Measurements from ENCODE around the gene SLCO1A2. TPM values are rescaled to one million over a fixed set of nuclear protein-coding genes. Genes with fewer than 3 reads are reported as not detected.

The SLCO1A2 gene
- total RNA-seq, 1 experiment from 2014 or later: 0.32 TPM

DNA sequence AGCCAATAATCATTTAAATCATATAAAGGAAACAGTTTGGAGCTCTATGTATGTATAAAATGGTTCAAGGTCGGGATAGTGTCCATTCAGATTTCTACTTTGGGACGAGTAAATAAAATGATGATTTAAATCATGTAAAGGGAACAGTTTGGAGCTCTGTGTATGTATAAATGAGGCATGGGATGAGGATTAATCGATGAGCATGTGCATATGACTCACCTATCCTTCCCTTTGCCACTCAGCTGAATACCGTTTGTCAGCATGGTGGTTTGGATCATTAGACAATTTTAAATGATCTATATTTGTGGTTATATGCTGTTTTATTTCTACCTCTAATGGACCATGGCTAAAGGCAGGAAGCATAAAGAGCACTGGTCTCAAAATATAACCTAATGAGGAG is 7.1 kb upstream of the SLCO1A2 start:
- DNase-seq: no peak
- H3K27me3 ChIP-seq: no peaks in the 10 kb centered on the region
- H3K4me3 ChIP-seq: no peak overlapping the region
- no peak overlapping the region for H3K27ac ChIP-seq
- H3K9me3 ChIP-seq (replicated peaks): no peaks in the 10 kb centered on the region
- H3K4me1 ChIP-seq: no peaks in the 10 kb centered on the region
- no peaks in the 10 kb centered on the region for H3K36me3 ChIP-seq

DNA sequence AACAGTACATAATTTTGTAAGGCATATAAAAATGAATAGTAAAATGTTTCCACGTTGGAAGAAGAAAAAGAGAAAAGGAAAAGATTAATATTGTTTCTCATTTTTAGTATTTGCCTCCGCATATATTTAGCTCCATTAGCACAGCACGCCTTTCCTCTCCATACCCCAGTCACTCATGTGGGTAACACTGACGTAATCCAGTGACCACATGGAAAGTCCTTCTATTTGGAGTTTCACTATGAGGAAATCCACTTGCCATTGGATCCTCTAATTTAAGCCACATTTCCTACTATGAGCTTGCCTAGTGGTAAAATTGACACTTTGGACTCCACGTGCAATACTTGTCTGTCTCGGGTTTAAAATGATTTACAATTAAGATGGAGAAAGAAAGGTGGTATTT is 5.7 kb upstream of the SLCO1A2 start:
- H3K36me3 ChIP-seq: no peaks in the 10 kb centered on the region
- H3K4me1 ChIP-seq: no peaks in the 10 kb centered on the region
- no peak overlapping the region for H3K27ac ChIP-seq
- H3K27me3 ChIP-seq: no peaks in the 10 kb centered on the region
- H3K9me3 ChIP-seq (replicated peaks): no peaks in the 10 kb centered on the region
- DNase-seq: no peak
- no peak overlapping the region for H3K4me3 ChIP-seq

DNA sequence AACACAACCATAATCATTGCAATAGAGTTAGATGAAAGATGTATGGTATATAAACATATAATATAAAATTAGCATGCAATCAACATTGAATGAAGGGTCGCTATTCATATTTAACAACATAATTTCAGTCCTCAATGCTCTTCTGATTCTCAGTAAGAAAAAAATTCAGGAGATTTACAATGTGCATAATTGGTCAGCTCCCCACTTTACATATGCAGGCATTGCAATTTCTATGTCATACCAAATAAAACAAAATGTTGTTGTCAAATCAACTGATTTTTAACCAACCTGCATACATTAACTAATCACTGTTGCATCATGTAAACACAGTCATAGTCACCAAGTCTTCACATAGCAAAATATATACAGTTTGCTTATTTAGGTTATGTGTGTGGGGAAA is 5.2 kb upstream of the SLCO1A2 start:
- H3K4me3 ChIP-seq: no peak overlapping the region
- no peaks in the 10 kb centered on the region for H3K27me3 ChIP-seq
- DNase-seq: no peak
- H3K9me3 ChIP-seq (replicated peaks): no peaks in the 10 kb centered on the region
- H3K36me3 ChIP-seq: no peaks in the 10 kb centered on the region
- H3K27ac ChIP-seq: no peak overlapping the region
- H3K4me1 ChIP-seq: no peaks in the 10 kb centered on the region

DNA sequence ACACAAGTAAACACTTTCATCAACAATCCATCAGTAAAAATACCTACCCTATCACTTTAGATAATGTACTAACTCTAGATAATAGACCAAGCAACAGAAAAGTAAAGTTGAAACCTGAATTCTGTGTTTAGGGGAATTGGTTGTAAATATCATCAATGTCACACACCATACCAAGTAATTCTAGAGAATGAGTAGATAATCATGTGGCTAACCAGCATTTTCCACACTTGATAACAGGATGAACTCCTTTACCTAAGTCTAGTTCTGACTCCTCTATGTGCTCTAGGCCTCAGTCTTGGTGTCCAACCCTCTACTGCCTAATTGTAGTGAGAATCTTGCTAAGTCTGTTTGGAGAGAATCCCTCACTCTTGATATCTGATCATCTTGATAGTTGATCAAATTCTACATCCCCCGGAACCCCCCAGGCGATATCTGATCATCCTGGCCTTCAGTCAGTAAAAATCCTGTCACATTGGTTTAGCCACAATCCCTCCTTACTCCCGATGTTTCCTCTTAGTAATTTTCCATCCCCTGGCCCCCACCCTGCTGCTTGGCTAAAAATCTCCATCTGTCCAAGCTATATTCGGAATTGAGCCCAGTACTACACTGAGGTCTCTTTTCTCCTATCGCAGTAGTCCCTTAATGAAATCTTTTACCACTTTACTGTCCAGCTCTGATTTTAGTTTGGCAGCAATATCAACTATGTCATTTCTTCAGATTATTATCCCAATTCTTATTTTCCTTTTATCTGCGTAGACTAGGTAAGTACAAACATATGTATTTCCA is 3.4 kb upstream of the SLCO1A2 start:
- Histone ChIP-seq H3K27me3 (no peaks in the 10 kb centered on the region), H3K27ac (no peak overlapping the region), H3K9me3 (replicated peaks) (no peaks in the 10 kb centered on the region), H3K4me3 (no peak overlapping the region), H3K4me1 (no peaks in the 10 kb centered on the region), H3K36me3 (no peaks in the 10 kb centered on the region)
- DNase-seq: no peak

DNA sequence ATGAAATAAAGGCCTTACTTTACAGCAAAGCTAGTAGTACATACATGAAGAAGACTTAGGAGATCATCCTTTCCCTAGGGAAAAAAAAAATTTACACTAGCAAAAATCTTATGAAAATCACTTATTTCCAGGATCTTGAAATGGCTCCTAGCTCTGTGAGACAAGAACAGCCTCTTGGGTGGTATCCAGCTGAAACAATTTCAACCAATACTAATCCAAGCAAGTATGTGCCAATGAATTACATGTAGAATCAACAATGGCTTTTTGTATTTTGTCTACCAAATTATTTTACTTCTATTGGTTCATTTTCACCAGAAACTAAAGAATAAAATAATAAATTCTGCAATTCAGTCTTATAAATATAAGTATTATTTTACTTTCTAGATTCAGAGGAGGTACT is 2.7 kb upstream of the SLCO1A2 start:
- DNase-seq: no peak
- no peaks in the 10 kb centered on the region for H3K9me3 ChIP-seq (replicated peaks)
- no peaks in the 10 kb centered on the region for H3K27me3 ChIP-seq
- no peak overlapping the region for H3K27ac ChIP-seq
- H3K36me3 ChIP-seq: no peaks in the 10 kb centered on the region
- no peak overlapping the region for H3K4me3 ChIP-seq
- H3K4me1 ChIP-seq: no peaks in the 10 kb centered on the region

DNA sequence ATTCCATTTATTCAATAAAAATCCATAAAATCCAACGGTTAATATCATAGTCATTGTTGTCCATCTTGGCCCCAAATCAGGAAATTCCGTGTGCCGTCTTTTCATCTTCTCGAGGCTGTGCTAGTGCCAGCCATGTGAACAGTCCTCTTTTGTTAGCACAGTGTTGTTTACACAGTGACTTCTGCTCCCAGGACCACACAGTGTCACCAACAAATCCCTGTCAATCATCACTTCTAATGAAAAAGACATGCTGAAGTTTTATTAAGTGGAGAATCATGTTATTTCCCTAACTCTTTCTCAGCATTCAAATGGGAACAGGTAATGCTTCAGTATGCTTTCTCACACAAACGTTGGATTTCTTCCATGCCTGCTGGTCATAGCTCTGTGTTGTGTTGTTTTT is 1.9 kb upstream of the SLCO1A2 start:
- peak in 1 of 2 experiments; percentile 10 for DNase-seq
- no peaks in the 10 kb centered on the region for H3K9me3 ChIP-seq (replicated peaks)
- no peak overlapping the region for H3K27ac ChIP-seq
- no peaks in the 10 kb centered on the region for H3K36me3 ChIP-seq
- H3K27me3 ChIP-seq: no peaks in the 10 kb centered on the region
- no peaks in the 10 kb centered on the region for H3K4me1 ChIP-seq
- no peak overlapping the region for H3K4me3 ChIP-seq

DNA sequence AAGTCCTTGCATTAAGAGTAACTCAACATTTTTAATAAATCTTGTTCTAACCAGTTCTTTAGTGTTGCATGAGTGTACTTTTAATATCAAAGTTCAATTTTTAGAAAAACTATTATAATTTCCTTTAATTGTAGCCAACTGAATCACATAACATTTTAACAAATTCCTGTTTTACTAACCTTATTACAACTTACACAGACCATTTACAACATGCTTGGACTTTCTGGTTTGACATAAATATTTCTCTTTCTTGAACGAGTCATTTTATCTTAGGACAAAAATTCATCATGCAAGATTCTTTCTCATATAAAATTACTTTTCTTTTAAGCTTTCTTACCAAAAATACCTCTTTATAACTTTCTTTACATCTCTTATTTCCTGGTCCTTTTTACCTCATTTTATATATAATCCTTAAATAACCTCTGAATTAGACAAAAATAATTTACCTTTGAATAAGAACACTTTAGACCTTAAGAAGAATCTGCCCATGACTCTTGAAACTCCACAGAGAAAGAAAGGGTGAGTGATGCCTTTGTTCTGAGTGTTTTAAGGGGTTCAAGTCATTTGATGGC is 3.9 kb downstream of the SLCO1A2 start:
- H3K9me3 ChIP-seq (replicated peaks): peaks cover 4% of the 10 kb centered on the region; the same call in 1 of the 2 replicates
- H3K27me3 ChIP-seq: no peaks in the 10 kb centered on the region
- DNase-seq: peak in 1 of 2 experiments; percentile 28

DNA sequence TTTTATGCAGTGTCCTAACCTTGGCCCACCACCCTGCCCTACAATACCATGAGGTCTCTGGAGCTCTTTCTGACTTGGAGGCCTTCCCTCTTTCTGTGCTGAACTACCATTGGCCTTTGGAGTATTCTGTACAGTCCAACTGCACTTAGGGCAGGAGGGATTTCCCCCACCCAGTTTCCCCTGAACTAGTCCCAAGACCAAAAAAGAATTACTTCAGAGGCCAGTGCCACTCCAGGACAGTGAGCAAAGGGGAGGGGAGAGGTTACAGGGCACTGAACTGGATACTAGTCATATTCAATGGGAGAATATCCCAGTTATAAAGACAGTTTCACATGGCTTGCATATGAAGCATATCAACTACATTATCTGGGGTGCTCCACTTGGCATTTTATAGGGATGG is 6.1 kb downstream of the SLCO1A2 start:
- DNase-seq: no peak
- Histone ChIP-seq H3K4me1 (no peaks in the 10 kb centered on the region), H3K4me3 (no peak overlapping the region), H3K27me3 (no peaks in the 10 kb centered on the region), H3K27ac (no peak overlapping the region), H3K36me3 (no peaks in the 10 kb centered on the region), H3K9me3 (replicated peaks) (peaks cover 4% of the 10 kb centered on the region; the same call in 1 of the 2 replicates)

More for the DNA sequence above, 3.9 kb downstream of the SLCO1A2 start:
- H3K4me1 ChIP-seq: no peaks in the 10 kb centered on the region
- no peak overlapping the region for H3K4me3 ChIP-seq
- no peak overlapping the region for H3K27ac ChIP-seq
- H3K36me3 ChIP-seq: no peaks in the 10 kb centered on the region

DNA sequence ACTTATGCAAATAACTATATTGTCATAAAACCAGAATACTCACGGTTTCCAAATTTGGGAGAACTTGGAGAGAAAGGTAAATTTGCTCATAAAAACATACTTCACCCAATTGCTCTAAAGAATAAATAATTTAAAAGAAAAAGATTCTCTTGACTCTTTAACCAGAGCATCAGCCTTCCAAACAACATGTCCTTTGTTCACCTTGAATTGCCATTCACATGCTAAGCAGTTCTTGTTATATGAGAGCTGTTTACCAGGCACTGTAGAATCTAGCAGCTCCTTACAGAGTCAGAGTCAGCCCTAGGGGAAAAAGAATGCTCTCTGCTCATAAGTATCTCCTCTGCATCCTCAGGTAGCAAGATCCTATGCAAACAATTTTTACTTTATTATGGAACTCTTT is 10.2 kb downstream of the SLCO1A2 start:
- DNase-seq: no peak
- Histone ChIP-seq H3K27me3 (no peaks in the 10 kb centered on the region), H3K36me3 (no peaks in the 10 kb centered on the region), H3K4me3 (no peak overlapping the region), H3K4me1 (no peaks in the 10 kb centered on the region), H3K9me3 (replicated peaks) (no peaks in the 10 kb centered on the region; the same call in 1 of the 2 replicates), H3K27ac (no peak overlapping the region)

DNA sequence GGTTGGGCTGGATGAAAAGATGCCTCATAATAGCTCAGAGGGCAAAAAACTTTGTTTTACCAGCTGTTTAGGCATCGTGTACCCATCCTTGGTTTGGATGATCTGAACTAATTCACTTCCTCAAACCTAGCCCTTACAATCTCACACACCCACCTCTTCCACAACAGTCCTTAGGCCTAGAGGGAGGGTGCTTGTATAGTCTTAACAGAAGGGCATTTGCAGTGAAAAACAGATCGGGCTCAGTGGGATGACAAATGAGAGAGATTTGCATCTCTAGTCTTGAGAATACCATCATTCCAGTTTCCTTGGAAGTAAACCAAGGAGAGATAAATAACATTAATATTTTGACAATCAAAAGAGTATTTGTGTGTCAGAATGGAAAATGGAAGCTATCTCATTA is 11.0 kb downstream of the SLCO1A2 start:
- no peak for DNase-seq
- Histone ChIP-seq H3K27me3 (no peaks in the 10 kb centered on the region), H3K4me1 (no peaks in the 10 kb centered on the region), H3K4me3 (no peak overlapping the region), H3K36me3 (no peaks in the 10 kb centered on the region), H3K9me3 (replicated peaks) (no peaks in the 10 kb centered on the region), H3K27ac (no peak overlapping the region)

DNA sequence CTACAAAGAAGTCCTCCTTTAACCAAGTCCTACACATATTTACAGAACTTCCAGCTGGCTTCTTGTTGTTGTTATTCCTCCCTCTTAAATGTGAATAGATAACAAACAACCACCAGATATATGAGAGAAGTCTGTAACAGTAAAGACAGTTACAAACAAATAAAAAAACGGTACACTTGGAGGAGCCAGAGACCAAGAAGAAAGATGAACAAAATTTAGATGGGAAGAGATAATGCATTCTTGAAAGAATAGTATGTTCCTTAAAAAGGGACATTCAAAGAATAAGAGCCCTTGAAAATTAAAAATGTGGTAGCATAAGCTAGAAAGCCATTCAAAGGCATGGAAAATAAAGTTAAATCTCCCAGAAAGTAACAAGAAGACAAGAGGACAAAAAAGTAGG is 25.9 kb downstream of the SLCO1A2 start:
- no peak for DNase-seq
- Histone ChIP-seq H3K4me3 (no peak overlapping the region), H3K27ac (no peak overlapping the region), H3K36me3 (no peaks in the 10 kb centered on the region), H3K27me3 (no peaks in the 10 kb centered on the region), H3K9me3 (replicated peaks) (no peaks in the 10 kb centered on the region), H3K4me1 (no peaks in the 10 kb centered on the region)

DNA sequence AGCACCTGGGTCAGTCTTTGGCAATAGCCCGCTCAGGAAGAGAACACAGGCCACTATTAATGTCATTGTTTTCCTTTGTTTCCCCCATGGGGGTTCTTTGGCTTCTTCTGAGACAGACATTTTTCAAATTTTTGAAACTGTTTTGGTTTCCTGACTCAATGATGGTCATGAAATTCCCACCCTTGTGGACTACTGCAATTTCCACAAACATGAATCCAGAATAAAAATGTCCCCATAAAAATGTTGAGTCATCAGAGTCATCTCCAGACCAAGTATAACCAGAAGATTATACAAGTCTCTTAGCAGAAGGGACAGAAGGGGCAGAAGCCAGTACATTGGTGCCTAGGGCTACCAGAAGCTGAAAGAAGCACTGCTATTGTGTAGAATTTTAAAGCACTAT is 29.1 kb downstream of the SLCO1A2 start:
- no peaks in the 10 kb centered on the region for H3K4me1 ChIP-seq
- H3K4me3 ChIP-seq: no peak overlapping the region
- no peak for DNase-seq
- no peaks in the 10 kb centered on the region for H3K9me3 ChIP-seq (replicated peaks)
- H3K36me3 ChIP-seq: no peaks in the 10 kb centered on the region
- H3K27me3 ChIP-seq: no peaks in the 10 kb centered on the region
- H3K27ac ChIP-seq: no peak overlapping the region

DNA sequence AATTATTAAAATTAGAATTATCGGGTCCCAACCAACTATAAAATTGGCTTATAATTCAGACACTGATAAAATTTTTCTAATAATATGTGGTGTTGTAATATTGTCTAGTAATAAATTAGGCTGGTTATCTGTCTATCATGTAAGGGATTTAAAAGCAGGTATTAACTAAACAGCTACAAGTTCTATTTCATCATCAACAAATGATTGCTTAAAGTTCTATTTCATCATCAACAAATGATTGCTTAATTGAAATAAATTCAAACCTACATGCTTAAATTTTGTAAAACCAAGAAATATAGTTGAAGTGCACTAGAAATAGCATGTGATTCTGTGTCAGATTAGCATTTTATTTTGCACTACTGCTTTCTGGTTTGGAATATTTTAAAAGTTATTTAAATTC is 34.1 kb downstream of the SLCO1A2 start:
- H3K27ac ChIP-seq: no peak overlapping the region
- H3K36me3 ChIP-seq: no peaks in the 10 kb centered on the region
- no peaks in the 10 kb centered on the region for H3K4me1 ChIP-seq
- no peaks in the 10 kb centered on the region for H3K9me3 ChIP-seq (replicated peaks)
- no peak for DNase-seq
- H3K27me3 ChIP-seq: no peaks in the 10 kb centered on the region
- H3K4me3 ChIP-seq: no peak overlapping the region

DNA sequence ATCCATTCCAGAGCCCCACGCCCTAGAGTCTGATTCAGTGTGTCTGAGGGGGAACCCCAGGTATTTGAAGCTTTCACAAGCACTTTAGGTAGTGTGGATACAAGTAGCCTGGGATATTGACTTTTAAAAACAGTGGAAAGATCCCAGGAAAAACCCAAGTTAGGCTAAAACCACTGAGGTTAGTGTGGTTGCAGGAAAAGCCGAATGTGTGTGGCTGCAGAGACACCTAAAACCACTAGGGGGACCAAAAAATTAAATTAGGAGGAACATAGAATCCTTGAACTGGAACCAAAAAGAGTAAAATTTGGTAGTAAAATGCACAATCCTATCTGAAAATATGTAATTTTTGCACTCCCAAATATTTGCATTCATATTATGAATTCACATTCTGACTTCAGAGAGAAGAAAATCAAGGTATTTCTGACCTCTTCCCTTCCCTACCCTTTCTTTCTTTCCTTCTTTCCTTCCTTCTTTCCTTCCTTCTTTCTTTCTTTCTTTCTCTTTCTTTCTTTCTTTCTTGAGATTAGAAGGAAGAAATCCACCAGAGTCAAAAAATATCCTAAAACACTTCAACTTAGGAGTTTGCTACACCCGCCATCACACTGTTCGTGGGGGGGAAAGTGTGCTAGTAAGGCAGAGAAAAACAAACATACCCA is 37.8 kb downstream of the SLCO1A2 start:
- H3K9me3 ChIP-seq (replicated peaks): no peaks in the 10 kb centered on the region
- no peak overlapping the region for H3K4me3 ChIP-seq
- no peak overlapping the region for H3K27ac ChIP-seq
- H3K4me1 ChIP-seq: no peaks in the 10 kb centered on the region
- no peaks in the 10 kb centered on the region for H3K27me3 ChIP-seq
- peak in 1 of 2 experiments; percentile 31 for DNase-seq
- H3K36me3 ChIP-seq: no peaks in the 10 kb centered on the region

DNA sequence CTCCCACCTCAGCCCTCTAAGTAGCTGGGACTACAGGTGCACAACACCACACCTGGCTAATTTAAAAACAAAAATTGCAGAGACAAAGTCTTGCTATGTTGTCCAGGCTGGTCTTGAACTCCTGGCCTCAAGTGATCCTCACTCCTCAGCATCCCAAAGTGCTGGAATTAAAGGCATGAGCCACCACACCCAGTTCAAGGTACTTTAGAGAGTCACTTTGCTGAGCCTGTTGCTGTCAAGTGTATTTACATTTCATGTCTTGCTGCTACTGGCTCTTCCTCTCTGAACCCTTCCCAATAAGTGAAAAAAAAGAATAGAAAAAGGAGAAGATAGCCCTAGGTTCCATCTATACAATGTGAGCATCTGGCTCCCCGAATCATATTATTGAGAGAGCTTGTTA is 38.4 kb downstream of the SLCO1A2 start:
- H3K27ac ChIP-seq: no peak overlapping the region
- no peak overlapping the region for H3K4me3 ChIP-seq
- H3K36me3 ChIP-seq: no peaks in the 10 kb centered on the region
- DNase-seq: no peak
- H3K9me3 ChIP-seq (replicated peaks): no peaks in the 10 kb centered on the region
- H3K4me1 ChIP-seq: no peaks in the 10 kb centered on the region
- no peaks in the 10 kb centered on the region for H3K27me3 ChIP-seq
